SK-N-MC (cell line): ENCODE results near the gene FRAT2.

Experiments used
- DNase-seq: peaks from one replicate; pipeline ENCODE4 v3.0.0-alpha.2; 2011; ENCODE audit warnings: low read depth, low spot score
- H3K27ac ChIP-seq: fragments of 200-600 bp; sonication (generic); 2 replicates; pipeline ENCODE4 v1.5.1; 2016; ENCODE audit warnings: mixed run types
- H3K36me3 ChIP-seq: fragments of 200-600 bp; sonication (generic); 2 replicates; pipeline ENCODE4 v1.6.1; 2017; ENCODE audit warnings: antibody characterized with exemption, low read length, mixed read lengths; ENCODE audit not compliant: insufficient read depth
- H3K4me3 ChIP-seq: fragments of 200-600 bp; sonication (generic); 2 replicates; pipeline ENCODE4 v1.5.1; 2016
- H3K9ac ChIP-seq: fragments of 200-600 bp; sonication (generic); 2 replicates; pipeline ENCODE4 v1.8.0; 2017; ENCODE audit warnings: mixed run types, mixed read lengths; ENCODE audit not compliant: insufficient read length
- H3K9me3 ChIP-seq: fragments of 200-600 bp; sonication (generic); 2 replicates; pipeline ENCODE4 v1.6.1; 2017; ENCODE audit warnings: low read depth, mild to moderate bottlenecking, antibody characterized with exemption, low read length, moderate library complexity, mixed read lengths
- EZH2 ChIP-seq: fragments of 200-600 bp; sonication (generic); IDR thresholded peaks from one replicate; pipeline ENCODE4 v1.6.1; 2017; ENCODE audit warnings: antibody characterized with exemption
- FOXP2 ChIP-seq: optimal IDR thresholded peaks from 2 replicates; pipeline ENCODE3; 2011; ENCODE audit warnings: mild to moderate bottlenecking, moderate library complexity; ENCODE audit not compliant: insufficient read depth; ENCODE audit errors: extremely low read length, control extremely low read depth
- POLR2AphosphoS5 ChIP-seq: IDR thresholded peaks from 2 replicates; pipeline ENCODE4 v1.6.1; 2012; ENCODE audit warnings: mild to moderate bottlenecking, low read depth, low read length, borderline replicate concordance

Gene FRAT2, protein sequence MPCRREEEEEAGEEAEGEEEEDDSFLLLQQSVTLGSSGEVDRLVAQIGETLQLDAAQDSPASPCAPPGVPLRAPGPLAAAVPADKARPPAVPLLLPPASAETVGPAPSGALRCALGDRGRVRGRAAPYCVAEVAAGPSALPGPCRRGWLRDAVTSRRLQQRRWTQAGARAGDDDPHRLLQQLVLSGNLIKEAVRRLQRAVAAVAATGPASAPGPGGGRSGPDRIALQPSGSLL

DNA sequence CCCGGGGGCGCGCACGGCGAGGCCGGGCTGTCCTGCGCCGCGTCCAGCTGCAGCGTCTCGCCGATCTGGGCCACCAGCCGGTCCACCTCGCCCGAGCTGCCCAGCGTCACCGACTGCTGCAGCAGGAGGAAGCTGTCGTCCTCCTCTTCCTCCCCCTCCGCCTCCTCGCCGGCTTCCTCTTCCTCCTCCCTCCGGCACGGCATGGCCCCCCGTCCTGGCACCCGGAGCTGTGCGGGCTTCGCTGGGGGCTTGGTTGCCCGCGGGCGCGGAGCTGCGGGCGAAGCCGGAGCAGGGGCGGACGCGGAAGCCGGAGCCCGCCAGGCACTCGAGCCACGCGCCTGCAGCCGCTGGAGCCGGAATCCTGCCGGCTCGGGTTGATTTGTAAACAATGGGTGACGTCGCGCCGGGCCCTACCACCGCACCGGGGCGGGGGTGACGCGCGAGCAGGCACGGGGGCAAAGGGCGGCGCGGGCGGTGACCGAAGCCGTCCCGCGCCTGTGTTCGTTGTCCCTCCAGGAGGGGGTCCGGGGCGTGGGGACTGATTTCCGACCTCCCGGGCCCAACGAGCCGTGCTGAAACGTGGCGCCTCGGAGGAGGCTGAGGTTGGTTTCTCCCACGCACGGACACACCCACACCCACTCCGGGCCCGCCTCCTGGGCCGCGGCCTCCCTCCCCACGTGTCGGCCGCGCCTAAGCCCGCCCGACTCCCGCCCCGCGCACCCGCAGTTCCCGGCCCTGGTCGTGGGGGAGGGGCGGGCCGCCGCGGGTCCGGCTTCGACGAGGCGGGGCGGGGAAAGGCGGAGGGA lies at the start of gene FRAT2:
FRAT2 (minus strand) TSS at position 360 of the 806 bp plus-strand sequence; CDS start at position 203, 157 bp downstream.
- no peak for DNase-seq
- H3K9me3 ChIP-seq, result no peaks in the 10 kb centered on the region
- peak; percentile 44 for TF ChIP-seq POLR2AphosphoS5
- TF ChIP-seq EZH2, result no peak
- peak within 1 kb of the TSS; percentile 89 for H3K9ac ChIP-seq
- peak within 1 kb of the TSS; percentile 78 for H3K4me3 ChIP-seq
- H3K27ac ChIP-seq, result peak within 1 kb of the TSS; percentile 88
- H3K36me3 ChIP-seq, result no peaks in the 10 kb centered on the region

DNA sequence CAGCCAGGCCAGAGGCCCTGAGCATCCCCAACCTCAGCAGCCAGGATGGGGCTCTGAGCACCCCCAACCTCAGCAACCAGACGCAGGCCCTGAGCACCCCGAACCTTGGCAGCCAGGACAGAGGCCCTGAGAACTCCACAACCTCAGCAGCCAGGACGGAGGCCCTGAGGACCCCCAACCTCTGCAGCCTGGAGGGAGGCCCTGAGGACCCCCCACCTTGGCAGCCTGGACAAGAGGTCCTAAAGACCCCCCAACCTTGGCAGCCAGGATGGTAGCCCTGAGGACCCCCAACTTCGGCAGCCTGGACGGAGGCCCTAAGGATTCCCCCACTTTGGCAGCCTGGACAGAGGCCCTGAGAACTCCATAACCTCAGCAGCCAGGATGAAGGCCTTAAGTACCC lies 49.6 kb upstream of the FRAT2 start:
- Histone ChIP-seq H3K36me3 (peaks cover 9% of the 10 kb centered on the region; the same call in 1 of the 2 replicates), H3K9me3 (no peaks in the 10 kb centered on the region), H3K4me3 (no peak overlapping the region), H3K27ac (no peak overlapping the region), H3K9ac (no peak overlapping the region)
- TF ChIP-seq FOXP2 (no peak), EZH2 (no peak), POLR2AphosphoS5 (no peak)
- no peak for DNase-seq

DNA sequence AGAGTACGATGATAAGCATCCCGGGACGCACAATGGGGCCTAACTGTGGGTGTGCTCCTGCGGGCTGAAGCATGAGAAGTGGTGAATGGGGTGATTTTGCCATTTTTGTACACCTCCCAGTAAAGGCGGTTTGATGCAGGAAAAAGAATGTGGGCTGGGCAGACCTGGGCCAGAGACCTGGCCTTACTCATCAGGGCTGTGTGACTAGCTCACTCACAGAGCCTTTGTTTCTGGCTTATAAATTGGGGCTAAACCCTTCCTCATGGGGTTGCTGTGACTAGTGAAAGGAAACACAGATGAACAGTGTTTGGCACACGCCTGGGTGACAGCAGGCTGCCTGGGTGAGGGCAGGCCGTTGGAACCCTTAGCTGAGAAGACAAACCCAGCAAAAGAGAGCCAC lies 48.6 kb upstream of the FRAT2 start:
- TF ChIP-seq FOXP2 (no peak), POLR2AphosphoS5 (no peak), EZH2 (no peak)
- Histone ChIP-seq H3K9me3 (no peaks in the 10 kb centered on the region), H3K36me3 (peaks cover 2% of the 10 kb centered on the region; the same call in 1 of the 2 replicates), H3K9ac (no peak overlapping the region), H3K4me3 (no peak overlapping the region), H3K27ac (no peak overlapping the region)
- DNase-seq, result no peak

DNA sequence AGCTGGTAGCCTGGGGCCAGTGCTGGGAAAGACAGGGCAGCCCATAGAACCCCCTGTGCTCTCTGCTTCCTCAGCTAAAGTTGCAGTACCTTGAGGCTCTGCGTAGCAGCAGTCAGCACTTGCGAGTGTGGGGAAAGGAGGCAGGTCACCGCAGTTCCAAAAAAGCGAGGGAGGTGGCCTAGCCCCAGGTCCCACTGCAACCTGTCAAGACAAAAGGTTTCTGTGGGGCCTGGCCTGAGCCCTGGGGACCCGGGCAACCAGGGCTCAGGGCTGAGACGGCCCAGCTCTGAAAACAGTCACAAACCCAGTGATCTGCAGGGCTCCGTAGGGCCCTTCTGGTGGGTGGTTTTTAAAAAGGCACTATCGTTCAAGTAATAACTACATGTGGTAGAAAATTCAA lies 47.1 kb upstream of the FRAT2 start:
- Histone ChIP-seq H3K27ac (no peak overlapping the region), H3K36me3 (no peaks in the 10 kb centered on the region; the same call in 1 of the 2 replicates), H3K9ac (no peak overlapping the region), H3K4me3 (no peak overlapping the region), H3K9me3 (no peaks in the 10 kb centered on the region)
- no peak for DNase-seq
- TF ChIP-seq POLR2AphosphoS5 (no peak), FOXP2 (no peak), EZH2 (no peak)

DNA sequence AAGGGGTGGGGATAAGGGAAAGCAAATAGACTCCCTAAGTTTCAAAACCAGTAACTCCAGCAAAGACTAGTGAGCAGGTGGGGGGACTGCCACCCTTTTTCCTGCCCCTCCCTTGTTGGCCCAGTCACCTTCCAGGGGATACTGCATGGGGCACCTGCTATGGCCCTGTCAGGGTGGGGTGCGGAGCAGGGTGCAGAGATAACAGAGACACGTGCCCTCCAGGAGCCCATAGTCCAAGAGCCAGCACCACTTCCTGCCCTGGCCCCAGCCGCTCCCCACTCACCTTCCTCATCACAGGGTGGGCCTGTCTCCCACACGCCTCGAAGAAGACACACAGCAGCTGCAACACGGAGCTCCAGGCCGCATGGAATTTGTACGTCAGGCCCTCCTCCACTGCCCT lies 46.0 kb upstream of the FRAT2 start:
- TF ChIP-seq FOXP2 (no peak), POLR2AphosphoS5 (no peak), EZH2 (no peak)
- H3K4me3 ChIP-seq, result no peak overlapping the region
- no peaks in the 10 kb centered on the region for H3K9me3 ChIP-seq
- H3K9ac ChIP-seq, result no peak overlapping the region
- H3K36me3 ChIP-seq, result no peaks in the 10 kb centered on the region; the same call in 1 of the 2 replicates
- no peak overlapping the region for H3K27ac ChIP-seq
- no peak for DNase-seq

DNA sequence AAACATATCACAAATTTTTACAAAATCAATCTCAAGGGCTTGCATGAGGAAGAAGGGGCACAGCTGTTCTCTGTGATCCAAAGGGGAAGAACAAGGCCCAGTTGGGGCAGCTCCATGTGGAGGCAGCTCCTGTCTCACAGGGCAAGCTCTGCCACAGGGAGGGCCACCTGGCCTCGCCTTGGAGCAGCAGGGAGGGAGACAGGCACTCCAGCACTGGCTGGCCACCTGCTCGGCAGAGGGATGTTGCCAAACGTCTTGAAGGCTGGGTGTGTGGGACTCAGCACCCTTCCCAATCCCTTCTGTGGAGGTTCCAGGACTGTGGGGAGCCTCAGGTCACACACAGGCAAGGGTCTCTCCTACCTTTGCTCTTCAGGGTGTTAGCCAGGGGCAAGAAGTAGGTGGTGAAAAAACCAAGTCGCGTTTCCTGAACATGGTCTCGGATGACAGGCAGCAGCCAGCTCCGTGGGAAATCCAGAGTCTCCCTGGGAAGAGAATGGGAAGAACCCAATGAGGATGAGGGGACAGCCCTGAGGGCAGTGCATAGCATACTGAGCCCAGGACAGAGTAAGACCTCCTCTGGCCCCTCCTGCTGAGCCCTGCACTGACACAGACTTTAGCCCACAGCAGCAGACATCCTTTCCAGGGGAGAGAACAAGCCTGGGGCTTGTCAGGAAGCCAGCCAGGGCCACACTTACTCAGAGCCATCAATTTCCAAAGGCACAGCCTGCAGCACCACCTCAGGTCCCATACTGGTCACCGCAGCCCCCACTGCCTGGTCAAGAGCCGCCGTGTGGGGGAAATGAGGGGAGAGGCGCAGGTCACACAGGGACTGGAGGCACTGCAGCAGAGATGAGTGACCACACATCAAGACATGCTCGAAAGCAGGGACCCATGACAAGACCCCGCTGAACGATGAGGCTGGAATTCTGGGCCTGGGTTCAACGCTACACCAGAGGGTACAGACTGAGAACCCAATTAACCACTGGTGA lies 44.7 kb upstream of the FRAT2 start:
- Histone ChIP-seq H3K27ac (no peak overlapping the region), H3K4me3 (no peak overlapping the region), H3K9ac (no peak overlapping the region), H3K9me3 (no peaks in the 10 kb centered on the region), H3K36me3 (no peaks in the 10 kb centered on the region; the same call in 1 of the 2 replicates)
- no peak for DNase-seq
- TF ChIP-seq FOXP2 (no peak), EZH2 (no peak), POLR2AphosphoS5 (no peak)

DNA sequence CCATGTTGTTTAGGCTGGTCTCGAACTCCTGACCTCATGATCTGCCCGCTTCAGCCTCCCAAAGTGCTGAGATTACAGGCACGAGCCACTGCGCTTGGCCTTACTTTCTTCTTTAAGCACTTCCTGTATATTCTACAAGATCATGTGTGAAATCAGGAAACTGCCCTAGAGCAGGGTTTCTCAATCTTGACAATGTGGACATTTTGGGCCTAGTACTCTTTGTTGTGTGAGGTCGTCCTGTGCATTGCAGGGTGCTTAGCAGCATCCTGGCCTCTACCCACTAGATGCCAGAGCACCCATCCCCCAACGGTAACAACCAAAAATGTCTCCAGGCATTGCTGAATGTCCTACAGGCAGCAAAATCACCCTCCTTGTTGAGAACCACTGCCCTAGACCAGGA lies 41.9 kb upstream of the FRAT2 start:
- no peak overlapping the region for H3K27ac ChIP-seq
- no peak overlapping the region for H3K4me3 ChIP-seq
- DNase-seq, result no peak
- no peaks in the 10 kb centered on the region for H3K9me3 ChIP-seq
- TF ChIP-seq EZH2 (no peak), FOXP2 (no peak), POLR2AphosphoS5 (no peak)
- H3K36me3 ChIP-seq, result peaks cover 5% of the 10 kb centered on the region; the same call in 1 of the 2 replicates
- H3K9ac ChIP-seq, result no peak overlapping the region

DNA sequence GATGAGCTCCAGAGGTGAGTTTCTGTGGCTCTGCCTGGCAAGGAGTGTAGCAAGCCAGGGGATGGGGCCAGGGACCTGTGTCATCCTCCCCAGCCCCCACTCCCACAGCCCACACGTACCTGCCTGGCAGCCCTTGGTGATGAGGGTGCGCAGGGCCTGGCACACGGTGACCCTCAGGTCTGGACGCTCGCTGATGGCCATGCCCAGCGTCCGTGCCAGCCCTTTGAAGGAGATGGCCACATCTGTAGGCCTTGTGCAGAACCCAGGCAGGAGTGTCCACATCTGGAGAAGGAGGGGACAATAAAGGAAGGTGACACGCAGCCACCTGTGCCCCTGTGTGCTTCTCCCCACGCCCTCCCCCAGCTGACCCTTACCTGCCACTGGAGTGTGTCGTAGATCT lies 38.9 kb upstream of the FRAT2 start:
- no peak for DNase-seq
- no peak overlapping the region for H3K27ac ChIP-seq
- H3K4me3 ChIP-seq, result no peak overlapping the region
- no peaks in the 10 kb centered on the region for H3K9me3 ChIP-seq
- no peak overlapping the region for H3K9ac ChIP-seq
- TF ChIP-seq FOXP2 (no peak), EZH2 (no peak), POLR2AphosphoS5 (no peak)
- peaks cover 8% of the 10 kb centered on the region; the same call in 1 of the 2 replicates for H3K36me3 ChIP-seq
